Chondrocyte (in vitro differentiated cells): Measurements from ENCODE around the gene C1orf35. TPM values are rescaled to one million over a fixed set of nuclear protein-coding genes. Genes with fewer than 3 reads are reported as not detected.
A peak's percentile ranks its signal among the peaks of the same experiment; 100 is the strongest.

ENCODE experiments used
- DNase-seq: peaks from one replicate; pipeline ENCODE4 v3.0.0; 2021; ENCODE audit warnings: mixed read lengths, low spot score
- H3K27ac Mint-ChIP-seq: one replicate; pipeline ENCODE4 v1.8.0; 2021; ENCODE audit warnings: mild to moderate bottlenecking, moderate library complexity, mixed read lengths; ENCODE audit not compliant: unreplicated experiment
- H3K27me3 Mint-ChIP-seq: 2 replicates; pipeline ENCODE4 v1.8.0; 2021; ENCODE audit warnings: low read depth, mixed read lengths
- H3K36me3 Mint-ChIP-seq: 2 replicates; pipeline ENCODE4 v1.8.0; 2021; ENCODE audit warnings: low read depth, mixed read lengths
- H3K4me1 Mint-ChIP-seq: 2 replicates; pipeline ENCODE4 v1.8.0; 2021; ENCODE audit warnings: low read depth, mild to moderate bottlenecking, mixed read lengths
- H3K4me3 Mint-ChIP-seq: one replicate; pipeline ENCODE4 v1.8.0; 2021; ENCODE audit warnings: mild to moderate bottlenecking, moderate library complexity, mixed read lengths; ENCODE audit not compliant: unreplicated experiment
- H3K9me3 Mint-ChIP-seq: 2 replicates; pipeline ENCODE4 v1.8.0; 2021; ENCODE audit warnings: low read depth, mixed read lengths
- total RNA-seq: library from RNA; stranded (reverse); gene quantifications from 3 replicates; pipeline ENCODE4 v1.2.1, GENCODE V29; 2021
- TF ChIP-seq, protein P1 (sequence below): fragments of 200-600 bp; sonication (generic); IDR thresholded peaks from 2 replicates; pipeline ENCODE4 v1.5.0; 2021; ENCODE audit warnings: antibody characterized with exemption, mild to moderate bottlenecking, moderate library complexity

C1orf35 gene
- total RNA-seq, 1 donor from 2014 or later = 13.3 TPM

DNA sequence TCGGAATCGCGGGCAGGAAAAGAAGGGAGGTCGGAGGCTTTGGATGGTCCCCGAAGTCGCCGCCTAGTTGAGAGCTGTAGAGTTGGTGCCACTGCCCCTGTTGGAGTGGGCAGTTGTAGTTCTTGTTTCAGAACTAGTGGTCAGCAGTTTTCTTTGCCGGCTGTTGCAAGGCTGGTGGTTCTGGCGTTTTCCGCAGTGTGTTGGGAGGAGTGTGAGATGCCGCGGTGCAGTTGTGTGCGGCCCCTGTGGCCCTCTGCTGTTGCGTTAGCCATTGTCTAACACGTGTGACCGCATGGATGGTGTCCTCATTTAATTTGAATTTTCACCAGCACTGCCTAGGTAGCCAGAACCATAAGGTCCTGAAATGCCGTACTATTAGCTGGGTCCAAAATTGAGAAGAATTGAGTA lies 19.2 kb downstream of the C1orf35 start:
- no peaks in the 10 kb centered on the region for H3K9me3 Mint-ChIP-seq
- DNase-seq = no peak
- peak overlapping the region; percentile 96 for H3K27ac Mint-ChIP-seq
- peaks cover 61% of the 10 kb centered on the region for H3K4me1 Mint-ChIP-seq
- no peaks in the 10 kb centered on the region for H3K27me3 Mint-ChIP-seq
- TF ChIP-seq, protein P1, sequence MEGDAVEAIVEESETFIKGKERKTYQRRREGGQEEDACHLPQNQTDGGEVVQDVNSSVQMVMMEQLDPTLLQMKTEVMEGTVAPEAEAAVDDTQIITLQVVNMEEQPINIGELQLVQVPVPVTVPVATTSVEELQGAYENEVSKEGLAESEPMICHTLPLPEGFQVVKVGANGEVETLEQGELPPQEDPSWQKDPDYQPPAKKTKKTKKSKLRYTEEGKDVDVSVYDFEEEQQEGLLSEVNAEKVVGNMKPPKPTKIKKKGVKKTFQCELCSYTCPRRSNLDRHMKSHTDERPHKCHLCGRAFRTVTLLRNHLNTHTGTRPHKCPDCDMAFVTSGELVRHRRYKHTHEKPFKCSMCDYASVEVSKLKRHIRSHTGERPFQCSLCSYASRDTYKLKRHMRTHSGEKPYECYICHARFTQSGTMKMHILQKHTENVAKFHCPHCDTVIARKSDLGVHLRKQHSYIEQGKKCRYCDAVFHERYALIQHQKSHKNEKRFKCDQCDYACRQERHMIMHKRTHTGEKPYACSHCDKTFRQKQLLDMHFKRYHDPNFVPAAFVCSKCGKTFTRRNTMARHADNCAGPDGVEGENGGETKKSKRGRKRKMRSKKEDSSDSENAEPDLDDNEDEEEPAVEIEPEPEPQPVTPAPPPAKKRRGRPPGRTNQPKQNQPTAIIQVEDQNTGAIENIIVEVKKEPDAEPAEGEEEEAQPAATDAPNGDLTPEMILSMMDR = peak; percentile 48
- H3K4me3 Mint-ChIP-seq = peak overlapping the region; percentile 92
- H3K36me3 Mint-ChIP-seq = peaks cover 12% of the 10 kb centered on the region

GRCh38 chr1:228082918-228083870 lies 19.9 kb downstream of the C1orf35 start:
- peak overlapping the region; percentile 92 for H3K4me3 Mint-ChIP-seq
- peaks cover 10% of the 10 kb centered on the region for H3K36me3 Mint-ChIP-seq
- DNase-seq = peak; percentile 91
- TF ChIP-seq, protein P1 = no peak
- peaks cover 54% of the 10 kb centered on the region for H3K4me1 Mint-ChIP-seq
- no peaks in the 10 kb centered on the region for H3K9me3 Mint-ChIP-seq
- no peaks in the 10 kb centered on the region for H3K27me3 Mint-ChIP-seq
- peak overlapping the region; percentile 96 for H3K27ac Mint-ChIP-seq

DNA sequence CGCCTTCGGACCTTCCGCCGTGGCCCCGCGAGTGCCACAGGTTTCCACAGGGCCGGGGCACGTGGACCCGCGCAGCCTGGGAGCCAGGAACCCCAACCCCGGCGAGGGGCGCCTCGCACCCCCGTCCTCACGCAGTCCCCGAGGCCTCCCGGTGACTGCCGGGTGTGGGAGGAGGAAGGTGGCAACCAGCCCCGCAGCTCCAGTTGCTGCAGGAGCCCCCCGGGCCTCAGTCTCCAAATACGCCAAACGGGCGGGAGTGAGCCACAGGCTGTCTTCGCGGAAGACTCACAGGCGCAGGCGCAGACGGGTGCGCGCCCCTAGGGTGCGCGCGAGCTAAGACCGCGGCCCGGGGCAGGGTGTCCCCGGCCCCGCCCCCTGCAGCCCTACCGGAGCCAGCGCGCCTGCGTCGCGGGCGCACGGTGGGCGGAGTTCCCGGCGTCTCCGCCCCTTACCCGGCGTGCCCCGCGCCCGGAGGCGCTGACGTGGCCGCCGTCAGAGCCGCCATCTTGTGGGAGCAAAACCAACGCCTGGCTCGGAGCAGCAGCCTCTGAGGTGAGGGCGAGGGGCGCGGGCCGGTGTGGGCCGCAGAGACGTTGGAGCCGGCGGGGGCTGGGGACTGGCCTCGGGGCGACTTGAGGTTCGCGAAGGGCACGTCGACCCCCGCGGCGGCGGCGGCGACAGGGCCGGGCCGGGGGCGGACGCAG lies 20.8 kb downstream of the C1orf35 start, which contains the start of gene ARF1:
ARF1 (plus strand) TSS at position 495 of the 704 bp plus-strand sequence. CDS start 14,407 bp downstream, outside the sequence.
- peaks cover 46% of the 10 kb centered on the region for H3K4me1 Mint-ChIP-seq
- DNase-seq = peak; percentile 97
- peak within 1 kb of the TSS; percentile 96 for H3K27ac Mint-ChIP-seq
- H3K4me3 Mint-ChIP-seq = peak within 1 kb of the TSS; percentile 92
- peaks cover 8% of the 10 kb centered on the region for H3K36me3 Mint-ChIP-seq
- no peaks in the 10 kb centered on the region for H3K27me3 Mint-ChIP-seq
- TF ChIP-seq, protein P1 = no peak
- no peaks in the 10 kb centered on the region for H3K9me3 Mint-ChIP-seq

DNA sequence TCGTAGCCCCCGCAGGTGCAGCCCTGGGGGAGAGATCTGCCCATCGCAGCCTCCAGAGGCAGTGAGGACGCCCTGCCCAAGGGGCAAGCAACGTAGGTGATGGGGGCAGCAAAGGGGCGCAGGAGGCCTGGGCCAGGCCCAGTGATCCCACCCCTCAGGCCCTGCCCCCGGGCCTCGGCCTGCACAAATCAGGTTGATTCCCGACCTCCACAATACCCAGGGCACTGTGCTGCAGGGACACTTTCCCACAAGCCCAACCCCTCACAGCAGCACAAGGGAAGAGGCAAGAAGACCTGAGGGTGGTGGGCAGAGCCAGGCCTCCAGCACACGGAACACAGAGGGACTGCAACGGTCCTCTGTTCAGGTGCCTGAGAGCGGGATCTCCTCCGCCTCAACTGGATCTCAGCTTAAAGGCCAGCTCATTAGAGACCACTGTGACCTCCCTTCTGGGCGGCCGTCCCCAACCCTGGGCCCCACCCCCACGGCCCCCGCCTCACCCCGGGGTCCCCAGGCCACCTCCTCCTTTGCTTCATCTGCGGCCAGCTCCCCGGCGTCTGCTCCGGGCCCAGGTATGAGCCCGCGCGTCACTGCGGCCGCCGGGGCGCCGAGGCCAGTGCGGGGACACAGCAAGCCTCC lies 21.4 kb downstream of the C1orf35 start:
- H3K27ac Mint-ChIP-seq = peak overlapping the region; percentile 57

More for the DNA sequence above, 21.4 kb downstream of the C1orf35 start:
- Mint-ChIP-seq H3K27me3 (no peaks in the 10 kb centered on the region), H3K4me1 (peaks cover 39% of the 10 kb centered on the region), H3K36me3 (peaks cover 8% of the 10 kb centered on the region), H3K9me3 (no peaks in the 10 kb centered on the region), H3K4me3 (peak overlapping the region; percentile 74)
- TF ChIP-seq, protein P1 = no peak
- DNase-seq = peak; percentile 57
